ENCODE measurements around the gene WASF3.

GRCh38 chr13:26685606-26686005, 128.1 kb downstream of the WASF3 start:
- no peak for TF ChIP-seq ZNF740 (CRISPR knock-in tag; IDR thresholded peaks at IDR 0.05)
- TF ChIP-seq SP2 (CRISPR knock-in tag; IDR thresholded peaks at IDR 0.05), result no peak
- TF ChIP-seq ATF6 (CRISPR knock-in tag; conservative IDR thresholded peaks at IDR 0.05), result no peak
- TF ChIP-seq ZNF121 (CRISPR knock-in tag; IDR thresholded peaks at IDR 0.05), result no peak
- TF ChIP-seq NFE2L2 (IDR thresholded peaks at IDR 0.05; ENCODE audit: low read length), result no peak
- no peak for TF ChIP-seq ZNF24 (IDR thresholded peaks at IDR 0.05)
- no peak for TF ChIP-seq SIX1 (CRISPR knock-in tag; IDR thresholded peaks at IDR 0.05; ENCODE audit: borderline replicate concordance)

Data from HepG2 (cell line).